K562 (cell line): ENCODE measurements around the gene UCKL1. TPM values are rescaled to one million over a fixed set of nuclear protein-coding genes. Genes with fewer than 3 reads are reported as not detected.
A peak's percentile ranks its signal among the peaks of the same experiment; 100 is the strongest.

Source experiments
- CSDE1 ChIP-seq, 2 experiments: fragments of 450-650 bp; IDR thresholded peaks; 2 replicates each; pipeline ENCODE4 v1.6.1; 2016; ENCODE audit warnings: mild to moderate bottlenecking in 1 of 2
- ELK3 ChIP-seq: fragments of 450-650 bp; formaldehyde crosslinking; IDR thresholded peaks from 2 replicates; pipeline ENCODE4 v1.4.0; 2020; ENCODE audit warnings: mild to moderate bottlenecking
- FOSL1 ChIP-seq: fragments of 200-800 bp; sonication (Bioruptor generic); conservative IDR thresholded peaks from 2 replicates; pipeline ENCODE4 v1.6.1; 2016; ENCODE audit warnings: missing genetic modification characterization, missing compliant biosample characterization
- FOXA3 ChIP-seq, 2 experiments: fragments of 450-650 bp in 1 of 2; sonication (generic) in 1 of 2; formaldehyde crosslinking; IDR thresholded peaks in 1 of 2; conservative IDR thresholded peaks in 1 of 2; 2 replicates each; pipeline versions ENCODE4 v1.4.0 to v1.8.0; 2020 to 2022; ENCODE audit warnings: mild to moderate bottlenecking in 2 of 2, missing genetic modification reagents in 1 of 2
- GMEB1 ChIP-seq: fragments of 250-450 bp; sonication (Bioruptor Pico); IDR thresholded peaks from 2 replicates; pipeline ENCODE4 v1.4.0; 2020; ENCODE audit warnings: mild to moderate bottlenecking
- HDAC1 ChIP-seq, 2 experiments: fragments of 450-650 bp; IDR thresholded peaks; 2 replicates each; pipeline ENCODE4 v1.6.1; 2016 to 2017; ENCODE audit warnings: inconsistent platforms in 1 of 2, mild to moderate bottlenecking in 1 of 2, moderate library complexity in 1 of 2
- MAZ ChIP-seq, 2 experiments: fragments of 450-650 bp in 1 of 2; sonication (generic) in 1 of 2; formaldehyde crosslinking; IDR thresholded peaks in 1 of 2; conservative IDR thresholded peaks in 1 of 2; 2 replicates each; pipeline versions ENCODE4 v1.4.0 to v1.5.0; 2020; ENCODE audit warnings: mild to moderate bottlenecking in 1 of 2, missing genetic modification reagents in 1 of 2
- MEIS2 ChIP-seq: fragments of 450-650 bp; IDR thresholded peaks from 2 replicates; pipeline ENCODE4 v1.6.1; 2014; ENCODE audit warnings: mild to moderate bottlenecking; ENCODE audit not compliant: partially characterized antibody
- NR4A1 ChIP-seq, 2 experiments: fragments of 250-450 bp in 1 of 2; fragments of 450-650 bp in 1 of 2; sonication (Bioruptor Pico) in 1 of 2; IDR thresholded peaks; 2 replicates each; pipeline versions ENCODE4 v1.4.0 to v1.6.1; 2016 to 2020; ENCODE audit warnings: mild to moderate bottlenecking in 2 of 2, missing compliant biosample characterization in 1 of 2, missing genetic modification characterization in 1 of 2, moderate library complexity in 1 of 2
- RFX1 ChIP-seq: fragments of 450-650 bp; IDR thresholded peaks from 2 replicates; pipeline ENCODE4 v1.6.1; 2016; ENCODE audit warnings: mild to moderate bottlenecking, moderate library complexity
- TCF3 ChIP-seq: sonication (generic); formaldehyde crosslinking; IDR thresholded peaks from 2 replicates; pipeline ENCODE4 v1.4.0; 2020; ENCODE audit warnings: mild to moderate bottlenecking, missing genetic modification reagents
- ZBTB40 ChIP-seq, 2 experiments: fragments of 450-650 bp in 1 of 2; sonication (generic) in 1 of 2; formaldehyde crosslinking in 1 of 2; IDR thresholded peaks; 2 replicates each; pipeline versions ENCODE4 v1.7.1 to v1.9.0; 2016 to 2022; ENCODE audit warnings: inconsistent platforms in 1 of 2, mild to moderate bottlenecking in 1 of 2, missing genetic modification reagents in 1 of 2
- ZKSCAN8 ChIP-seq: fragments of 200-800 bp; sonication (Bioruptor generic); IDR thresholded peaks from 2 replicates; pipeline ENCODE4 v1.6.1; 2016; ENCODE audit warnings: missing genetic modification characterization, missing compliant biosample characterization
- polyA plus RNA-seq, 8 experiments: library from polyadenylated mRNA; depleted of rRNA in 4 of 8; stranded (reverse) in 5 of 8; unstranded in 3 of 8; fragments of >200 nt; fragmentation: Nextera tagmentation in 2 of 8; fragmentation: Illumina TruSeq in 1 of 8; extraction: Ambion mirVana in 2 of 8; extraction: Trizol in 1 of 8; gene quantifications; 2 replicates each; pipeline versions ENCODE4 v1.2.1 to v1.2.3, GENCODE V29; 2011 to 2014; ENCODE audit warnings: inconsistent platforms in 1 of 8, missing spikeins in 1 of 8
- total RNA-seq, 7 experiments: library from RNA; depleted of rRNA in 6 of 7; stranded (reverse); fragments of >200 nt in 6 of 7; fragmentation: Illumina TruSeq in 2 of 7; extraction: Trizol in 2 of 7; gene quantifications; 2 replicates each; pipeline versions ENCODE4 v1.2.1 to v1.2.3, GENCODE V29; 2011 to 2021; ENCODE audit warnings: low replicate concordance in 1 of 7

Gene UCKL1
- total and polyA plus RNA-seq, 9 of the 15 experiments (the other 6 are each of a cell fraction or from before 2014, with no cell fraction given) = 3.1 to 52.8 (median 24.2) TPM

GRCh38 chr20:63980806-63981728 is 24.9 kb upstream of the UCKL1 start, which contains the start of gene PRPF6 (continued):
- TF ChIP-seq GMEB1 = peak; percentile 84
- no peak for TF ChIP-seq ZKSCAN8 (CRISPR knock-in tag)
- TF ChIP-seq TCF3 (CRISPR knock-in tag) = no peak; the same call in 1 of the 2 replicates
- TF ChIP-seq MAZ (CRISPR knock-in tag; conservative IDR thresholded peaks at IDR 0.05 in 1 of 2, IDR thresholded peaks at IDR 0.05 in 1 of 2) = peak; percentile 72 to 93
- TF ChIP-seq NR4A1 (CRISPR knock-in tag; IDR thresholded peaks at IDR 0.05) = no peak
- TF ChIP-seq NR4A1 (tag; IDR thresholded peaks at IDR 0.05) = no peak
- peak; percentile 99 for TF ChIP-seq ZBTB40 (IDR thresholded peaks at IDR 0.05)
- no peak for TF ChIP-seq ZBTB40 (CRISPR knock-in tag; IDR thresholded peaks at IDR 0.05)
- peak in 1 of 2 experiments; percentile 64; a peak in 1 of 4 replicates for TF ChIP-seq CSDE1 (IDR thresholded peaks at IDR 0.05)
- TF ChIP-seq MEIS2 = no peak
- TF ChIP-seq ELK3 = no peak
- TF ChIP-seq FOXA3 (CRISPR knock-in tag; conservative IDR thresholded peaks at IDR 0.05 in 1 of 2, IDR thresholded peaks at IDR 0.05 in 1 of 2) = no peak
- peak; percentile 54 for TF ChIP-seq FOSL1 (tag)
- TF ChIP-seq HDAC1 (IDR thresholded peaks at IDR 0.05) = peak in 1 of 2 experiments; percentile 95; a peak in 2 of 4 replicates
- no peak for TF ChIP-seq RFX1
